ENCODE measurements around the gene CELA2B. TPM values are rescaled to one million over a fixed set of nuclear protein-coding genes. Genes with fewer than 3 reads are reported as not detected.

CELA2B gene
- total and polyA plus RNA-seq, 9 of the 15 experiments (the other 6 are each of a cell fraction or from before 2014, with no cell fraction given) = 0.25 to 2.1 (median 0.38) TPM; not detected in 5

GRCh38 chr1:15501208-15502032 lies 25.5 kb downstream of the CELA2B start (continued):
- TF ChIP-seq, protein P1, sequence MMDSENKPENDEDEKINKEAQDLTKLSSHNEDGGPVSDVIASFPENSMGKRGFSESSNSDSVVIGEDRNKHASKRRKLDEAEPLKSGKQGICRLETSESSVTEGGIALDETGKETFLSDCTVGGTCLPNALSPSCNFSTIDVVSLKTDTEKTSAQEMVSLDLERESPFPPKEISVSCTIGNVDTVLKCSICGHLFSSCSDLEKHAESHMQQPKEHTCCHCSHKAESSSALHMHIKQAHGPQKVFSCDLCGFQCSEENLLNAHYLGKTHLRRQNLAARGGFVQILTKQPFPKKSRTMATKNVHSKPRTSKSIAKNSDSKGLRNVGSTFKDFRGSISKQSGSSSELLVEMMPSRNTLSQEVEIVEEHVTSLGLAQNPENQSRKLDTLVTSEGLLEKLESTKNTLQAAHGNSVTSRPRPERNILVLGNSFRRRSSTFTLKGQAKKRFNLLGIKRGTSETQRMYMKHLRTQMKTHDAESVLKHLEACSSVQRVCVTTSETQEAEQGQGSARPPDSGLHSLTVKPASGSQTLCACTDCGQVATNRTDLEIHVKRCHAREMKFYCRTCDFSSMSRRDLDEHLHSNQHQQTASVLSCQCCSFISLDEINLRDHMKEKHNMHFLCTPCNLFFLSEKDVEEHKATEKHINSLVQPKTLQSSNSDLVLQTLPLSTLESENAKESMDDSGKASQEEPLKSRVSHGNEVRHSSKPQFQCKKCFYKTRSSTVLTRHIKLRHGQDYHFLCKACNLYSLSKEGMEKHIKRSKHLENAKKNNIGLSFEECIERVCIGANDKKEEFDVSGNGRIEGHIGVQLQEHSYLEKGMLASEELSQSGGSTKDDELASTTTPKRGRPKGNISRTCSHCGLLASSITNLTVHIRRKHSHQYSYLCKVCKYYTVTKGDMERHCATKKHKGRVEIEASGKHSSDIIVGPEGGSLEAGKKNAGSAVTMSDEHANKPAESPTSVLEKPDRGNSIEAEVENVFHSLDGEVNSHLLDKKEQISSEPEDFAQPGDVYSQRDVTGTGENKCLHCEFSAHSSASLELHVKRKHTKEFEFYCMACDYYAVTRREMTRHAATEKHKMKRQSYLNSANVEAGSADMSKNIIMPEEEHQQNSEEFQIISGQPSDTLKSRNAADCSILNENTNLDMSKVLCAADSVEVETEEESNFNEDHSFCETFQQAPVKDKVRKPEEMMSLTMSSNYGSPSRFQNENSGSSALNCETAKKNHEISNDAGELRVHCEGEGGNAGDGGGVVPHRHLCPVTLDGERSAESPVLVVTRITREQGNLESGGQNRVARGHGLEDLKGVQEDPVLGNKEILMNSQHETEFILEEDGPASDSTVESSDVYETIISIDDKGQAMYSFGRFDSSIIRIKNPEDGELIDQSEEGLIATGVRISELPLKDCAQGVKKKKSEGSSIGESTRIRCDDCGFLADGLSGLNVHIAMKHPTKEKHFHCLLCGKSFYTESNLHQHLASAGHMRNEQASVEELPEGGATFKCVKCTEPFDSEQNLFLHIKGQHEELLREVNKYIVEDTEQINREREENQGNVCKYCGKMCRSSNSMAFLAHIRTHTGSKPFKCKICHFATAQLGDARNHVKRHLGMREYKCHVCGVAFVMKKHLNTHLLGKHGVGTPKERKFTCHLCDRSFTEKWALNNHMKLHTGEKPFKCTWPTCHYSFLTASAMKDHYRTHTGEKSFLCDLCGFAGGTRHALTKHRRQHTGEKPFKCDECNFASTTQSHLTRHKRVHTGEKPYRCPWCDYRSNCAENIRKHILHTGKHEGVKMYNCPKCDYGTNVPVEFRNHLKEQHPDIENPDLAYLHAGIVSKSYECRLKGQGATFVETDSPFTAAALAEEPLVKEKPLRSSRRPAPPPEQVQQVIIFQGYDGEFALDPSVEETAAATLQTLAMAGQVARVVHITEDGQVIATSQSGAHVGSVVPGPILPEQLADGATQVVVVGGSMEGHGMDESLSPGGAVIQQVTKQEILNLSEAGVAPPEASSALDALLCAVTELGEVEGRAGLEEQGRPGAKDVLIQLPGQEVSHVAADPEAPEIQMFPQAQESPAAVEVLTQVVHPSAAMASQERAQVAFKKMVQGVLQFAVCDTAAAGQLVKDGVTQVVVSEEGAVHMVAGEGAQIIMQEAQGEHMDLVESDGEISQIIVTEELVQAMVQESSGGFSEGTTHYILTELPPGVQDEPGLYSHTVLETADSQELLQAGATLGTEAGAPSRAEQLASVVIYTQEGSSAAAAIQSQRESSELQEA (IDR thresholded peaks at IDR 0.05; ENCODE audit: low read depth) = no peak
- TF ChIP-seq DNMT1 (IDR thresholded peaks at IDR 0.05) (no peak), PTTG1 (tag; IDR thresholded peaks at IDR 0.05; ENCODE audit: low read depth) (no peak), KLF1 (tag; IDR thresholded peaks at IDR 0.05) (no peak), GTF2A2 (tag; IDR thresholded peaks at IDR 0.05) (no peak), ARNT (IDR thresholded peaks at IDR 0.05) (0 out of 4 replicates have a peak, but pooled peaks of 1 of the 2 experiments have one; percentile 25), U2AF1 (optimal IDR thresholded peaks at IDR 0.05; ENCODE audit: low read depth, low read length) (no peak), HMGXB4 (CRISPR knock-in tag; IDR thresholded peaks at IDR 0.05) (no peak)
- TF ChIP-seq, protein P2, sequence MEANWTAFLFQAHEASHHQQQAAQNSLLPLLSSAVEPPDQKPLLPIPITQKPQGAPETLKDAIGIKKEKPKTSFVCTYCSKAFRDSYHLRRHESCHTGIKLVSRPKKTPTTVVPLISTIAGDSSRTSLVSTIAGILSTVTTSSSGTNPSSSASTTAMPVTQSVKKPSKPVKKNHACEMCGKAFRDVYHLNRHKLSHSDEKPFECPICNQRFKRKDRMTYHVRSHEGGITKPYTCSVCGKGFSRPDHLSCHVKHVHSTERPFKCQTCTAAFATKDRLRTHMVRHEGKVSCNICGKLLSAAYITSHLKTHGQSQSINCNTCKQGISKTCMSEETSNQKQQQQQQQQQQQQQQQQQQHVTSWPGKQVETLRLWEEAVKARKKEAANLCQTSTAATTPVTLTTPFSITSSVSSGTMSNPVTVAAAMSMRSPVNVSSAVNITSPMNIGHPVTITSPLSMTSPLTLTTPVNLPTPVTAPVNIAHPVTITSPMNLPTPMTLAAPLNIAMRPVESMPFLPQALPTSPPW (CRISPR knock-in tag; IDR thresholded peaks at IDR 0.05) = no peak
- TF ChIP-seq, protein P3, sequence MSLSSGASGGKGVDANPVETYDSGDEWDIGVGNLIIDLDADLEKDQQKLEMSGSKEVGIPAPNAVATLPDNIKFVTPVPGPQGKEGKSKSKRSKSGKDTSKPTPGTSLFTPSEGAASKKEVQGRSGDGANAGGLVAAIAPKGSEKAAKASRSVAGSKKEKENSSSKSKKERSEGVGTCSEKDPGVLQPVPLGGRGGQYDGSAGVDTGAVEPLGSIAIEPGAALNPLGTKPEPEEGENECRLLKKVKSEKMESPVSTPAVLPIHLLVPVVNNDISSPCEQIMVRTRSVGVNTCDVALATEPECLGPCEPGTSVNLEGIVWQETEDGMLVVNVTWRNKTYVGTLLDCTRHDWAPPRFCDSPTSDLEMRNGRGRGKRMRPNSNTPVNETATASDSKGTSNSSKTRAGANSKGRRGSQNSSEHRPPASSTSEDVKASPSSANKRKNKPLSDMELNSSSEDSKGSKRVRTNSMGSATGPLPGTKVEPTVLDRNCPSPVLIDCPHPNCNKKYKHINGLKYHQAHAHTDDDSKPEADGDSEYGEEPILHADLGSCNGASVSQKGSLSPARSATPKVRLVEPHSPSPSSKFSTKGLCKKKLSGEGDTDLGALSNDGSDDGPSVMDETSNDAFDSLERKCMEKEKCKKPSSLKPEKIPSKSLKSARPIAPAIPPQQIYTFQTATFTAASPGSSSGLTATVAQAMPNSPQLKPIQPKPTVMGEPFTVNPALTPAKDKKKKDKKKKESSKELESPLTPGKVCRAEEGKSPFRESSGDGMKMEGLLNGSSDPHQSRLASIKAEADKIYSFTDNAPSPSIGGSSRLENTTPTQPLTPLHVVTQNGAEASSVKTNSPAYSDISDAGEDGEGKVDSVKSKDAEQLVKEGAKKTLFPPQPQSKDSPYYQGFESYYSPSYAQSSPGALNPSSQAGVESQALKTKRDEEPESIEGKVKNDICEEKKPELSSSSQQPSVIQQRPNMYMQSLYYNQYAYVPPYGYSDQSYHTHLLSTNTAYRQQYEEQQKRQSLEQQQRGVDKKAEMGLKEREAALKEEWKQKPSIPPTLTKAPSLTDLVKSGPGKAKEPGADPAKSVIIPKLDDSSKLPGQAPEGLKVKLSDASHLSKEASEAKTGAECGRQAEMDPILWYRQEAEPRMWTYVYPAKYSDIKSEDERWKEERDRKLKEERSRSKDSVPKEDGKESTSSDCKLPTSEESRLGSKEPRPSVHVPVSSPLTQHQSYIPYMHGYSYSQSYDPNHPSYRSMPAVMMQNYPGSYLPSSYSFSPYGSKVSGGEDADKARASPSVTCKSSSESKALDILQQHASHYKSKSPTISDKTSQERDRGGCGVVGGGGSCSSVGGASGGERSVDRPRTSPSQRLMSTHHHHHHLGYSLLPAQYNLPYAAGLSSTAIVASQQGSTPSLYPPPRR (CRISPR knock-in tag; IDR thresholded peaks at IDR 0.05; ENCODE audit: borderline replicate concordance) = no peak
